GM12878 (cell line): ENCODE data around the gene AOPEP. TPM values are rescaled to one million over a fixed set of nuclear protein-coding genes. Genes with fewer than 3 reads are reported as not detected.

ENCODE experiments used
- ATAC-seq: fragments of 200-7000 bp; cut with Tn5 transposase; 3 replicates; pipeline ENCODE4 v1.9.1; 2020; ENCODE audit warnings: mild to moderate bottlenecking, moderate library complexity
- BruUV-seq: library from RNA; stranded (reverse); fragments of 400-500 nt; replicated peaks from 2 replicates; lab custom pipeline; 2021; lab: Mats Ljungman, UMichigan
- CTCF ChIA-PET: fragments of 300-600 bp; sonication (Branson Sonifier 250); formaldehyde crosslinking; extraction: SDS; loops from one replicate; lab custom pipeline; 2021; ENCODE audit warnings: inconsistent platforms; lab: Yijun Ruan, JAX
- POLR2A ChIA-PET: fragments of 350-600 bp; formaldehyde crosslinking; extraction: SDS; loops from one replicate; lab custom pipeline; 2021; ENCODE audit warnings: inconsistent platforms; lab: Charles Lee
- RAD21 ChIA-PET: fragments of 300-600 bp; sonication (Branson Sonifier 250); formaldehyde crosslinking; loops from one replicate; lab custom pipeline; 2023; ENCODE audit warnings: antibody characterized with exemption; ENCODE audit not compliant: unreplicated experiment; lab: Charles Lee
- SMC1A ChIA-PET: fragments of 300-600 bp; sonication (Branson Sonifier 250); formaldehyde crosslinking; loops from one replicate; lab custom pipeline; 2023; ENCODE audit not compliant: unreplicated experiment, uncharacterized antibody; lab: Charles Lee
- DNase-seq: peaks from one replicate; pipeline ENCODE4 v3.0.0-alpha.2; 2011; ENCODE audit warnings: low read depth, low spot score
- FAIRE-seq: peaks from 3 replicates; lab custom pipeline; 2011; peaks lifted over from hg19 to GRCh38; lab: Jason Lieb, UNC
- H2AFZ ChIP-seq: 2 replicates; pipeline ENCODE4 v1.6.0; 2011; ENCODE audit warnings: low read depth, low read length, control low read depth; ENCODE audit not compliant: control insufficient read depth
- H3K27ac ChIP-seq: 2 replicates; pipeline ENCODE4 v1.5.1; 2011; ENCODE audit warnings: control low read depth; ENCODE audit not compliant: control insufficient read depth, insufficient read depth
- H3K27me3 ChIP-seq, 2 experiments: replicated peaks in 1 of 2; 2 replicates each; pipeline versions ENCODE4 v1.6.0 to v1.6.1; 2011; ENCODE audit warnings: low read length in 1 of 2; ENCODE audit not compliant: control insufficient read depth in 2 of 2, insufficient read depth in 2 of 2
- H3K36me3 ChIP-seq, 2 experiments: 2 replicates each; pipeline ENCODE4 v1.5.1; 2011; ENCODE audit warnings: low read length in 1 of 2; ENCODE audit not compliant: control insufficient read depth in 2 of 2, insufficient read depth in 2 of 2
- H3K4me1 ChIP-seq: 2 replicates; pipeline ENCODE4 v1.6.1; 2011; ENCODE audit warnings: mild to moderate bottlenecking, low read length, moderate library complexity, mixed read lengths; ENCODE audit not compliant: control insufficient read depth, insufficient read depth
- H3K4me2 ChIP-seq: 2 replicates; pipeline ENCODE4 v1.6.0; 2011; ENCODE audit warnings: control low read depth; ENCODE audit not compliant: control insufficient read depth, insufficient read depth
- H3K4me3 ChIP-seq: fragments of 200-600 bp; sonication (generic); 2 replicates; pipeline ENCODE4 v1.5.1; 2016
- H3K79me2 ChIP-seq: 2 replicates; pipeline ENCODE4 v1.6.0; 2011; ENCODE audit warnings: low read length; ENCODE audit not compliant: control insufficient read depth, insufficient read depth
- H3K9ac ChIP-seq: 2 replicates; pipeline ENCODE4 v1.8.0; 2011; ENCODE audit warnings: low read length, control low read depth, mixed read lengths; ENCODE audit not compliant: control insufficient read depth, insufficient read depth
- H3K9me3 ChIP-seq: replicated peaks from 3 replicates; pipeline ENCODE4 v1.5.1; 2011; ENCODE audit warnings: mild to moderate bottlenecking, low read length; ENCODE audit not compliant: control insufficient read depth, insufficient read depth
- H4K20me1 ChIP-seq: 2 replicates; pipeline ENCODE4 v1.6.0; 2011; ENCODE audit not compliant: control insufficient read depth, insufficient read depth
- ELK1 ChIP-seq: IDR thresholded peaks from 2 replicates; pipeline ENCODE4 v1.6.1; 2012; ENCODE audit warnings: low read depth, low read length, improper control_type of control experiment
- GATAD2B ChIP-seq: fragments of 450-650 bp; conservative IDR thresholded peaks from 2 replicates; pipeline ENCODE4 v1.6.1; 2017; ENCODE audit warnings: low read depth, mild to moderate bottlenecking, moderate library complexity
- IRF3 ChIP-seq: fragments of 450-650 bp; IDR thresholded peaks from 2 replicates; pipeline ENCODE4 v1.6.1; 2014; ENCODE audit warnings: mild to moderate bottlenecking
- IRF5 ChIP-seq: fragments of 450-650 bp; IDR thresholded peaks from 2 replicates; pipeline ENCODE4 v1.6.1; 2017; ENCODE audit warnings: borderline replicate concordance
- MTA2 ChIP-seq: fragments of 450-650 bp; IDR thresholded peaks from 2 replicates; pipeline ENCODE4 v1.6.1; 2016; ENCODE audit warnings: low read depth, mild to moderate bottlenecking, moderate library complexity
- MXI1 ChIP-seq: fragments of 150-350 bp; IDR thresholded peaks from 2 replicates; pipeline ENCODE4 v1.6.1; 2011; ENCODE audit warnings: low read depth, mild to moderate bottlenecking, inconsistent platforms, low read length, improper control_type of control experiment
- POLR2A ChIP-seq: IDR thresholded peaks from 2 replicates; pipeline ENCODE4 v1.6.1; 2011; ENCODE audit warnings: low read depth, mild to moderate bottlenecking, low read length
- POLR2AphosphoS2 ChIP-seq: IDR thresholded peaks from 2 replicates; pipeline ENCODE4 v1.6.1; 2011; ENCODE audit warnings: low read depth, mild to moderate bottlenecking, low read length, improper control_type of control experiment, moderate library complexity
- PRDM15 ChIP-seq: fragments of 450-650 bp; formaldehyde crosslinking; IDR thresholded peaks from 2 replicates; pipeline ENCODE4 v1.4.0; 2020; ENCODE audit warnings: mild to moderate bottlenecking, moderate library complexity
- RELB ChIP-seq: fragments of 450-650 bp; IDR thresholded peaks from 2 replicates; pipeline ENCODE4 v1.6.1; 2017; ENCODE audit warnings: low read depth, mild to moderate bottlenecking, moderate library complexity
- RUNX3 ChIP-seq: IDR thresholded peaks from 2 replicates; pipeline ENCODE4 v1.6.1; 2012; ENCODE audit warnings: low read length, inconsistent platforms
- SMARCA5 ChIP-seq: fragments of 450-650 bp; IDR thresholded peaks from 2 replicates; pipeline ENCODE4 v1.6.1; 2017; ENCODE audit warnings: mild to moderate bottlenecking
- SUZ12 ChIP-seq: fragments of 200-600 bp; sonication (generic); IDR thresholded peaks from one replicate; pipeline ENCODE4 v1.6.1; 2018; ENCODE audit warnings: antibody characterized with exemption, mild to moderate bottlenecking; ENCODE audit not compliant: unreplicated experiment
- TAF1 ChIP-seq: IDR thresholded peaks from 2 replicates; pipeline ENCODE4 v1.6.1; 2011; ENCODE audit warnings: mild to moderate bottlenecking, low read depth, low read length, borderline replicate concordance
- ZNF207 ChIP-seq: fragments of 450-650 bp; IDR thresholded peaks from 2 replicates; pipeline ENCODE4 v1.6.1; 2014; ENCODE audit warnings: antibody characterized with exemption, mild to moderate bottlenecking, borderline replicate concordance
- ZNF384 ChIP-seq: IDR thresholded peaks from 2 replicates; pipeline ENCODE4 v1.6.1; 2012; ENCODE audit warnings: low read depth, mild to moderate bottlenecking, low read length, improper control_type of control experiment, borderline replicate concordance
- WGBS: methylation state at CpG from one replicate; pipeline ENCODE4 v1.1.6; 2016; ENCODE audit warnings: low lambda C conversion rate; ENCODE audit not compliant: insufficient replicate concordance, insufficient coverage; ENCODE audit errors: missing lambda C conversion rate; 5-methylcytosine and 5-hydroxymethylcytosine counted together
- in situ Hi-C: fragments of 300-500 bp; cut with MboI; formaldehyde crosslinking; loops from 9 replicates; pipeline ENCODE4 v1.14.3; 2018; ENCODE audit warnings: mixed read lengths
- intact Hi-C: fragments of 100-400 bp; cut with micrococcal nuclease; formaldehyde crosslinking; loops from one replicate; pipeline ENCODE4 v1.14.2; 2022; ENCODE audit not compliant: unreplicated experiment
- polyA plus RNA-seq, 11 experiments: library from polyadenylated mRNA; depleted of rRNA in 4 of 11; unstranded in 6 of 11; stranded (reverse) in 5 of 11; fragments of >200 nt; fragmentation: Nextera tagmentation in 4 of 11; fragmentation: Illumina TruSeq in 1 of 11; extraction: Ambion mirVana in 4 of 11; extraction: Trizol in 1 of 11; gene quantifications; 1 replicate in 1 of 11; 2 replicates in 10 of 11; pipeline versions ENCODE4 v1.2.1 to v1.2.3, GENCODE V29; 2011 to 2016; ENCODE audit warnings: inconsistent platforms in 2 of 11, missing spikeins in 2 of 11, low read depth in 1 of 11
- total RNA-seq, 4 experiments: library from RNA; depleted of rRNA in 3 of 4; stranded (reverse); fragments of >200 nt in 3 of 4; fragmentation: Illumina TruSeq in 1 of 4; extraction: Trizol in 1 of 4; gene quantifications; 2 replicates each; pipeline versions ENCODE4 v1.2.1 to v1.2.3, GENCODE V29; 2013 to 2021

The AOPEP gene
- total and polyA plus RNA-seq, 10 of the 15 experiments (the other 5 are each of a cell fraction or from before 2014, with no cell fraction given), result 2.3 to 16.9 (median 10.1) TPM

- WGBS, result 95% methylated on average over 14 of the region's 14 CpGs
- no peaks in the 10 kb centered on the region; a peak in 1 of 4 replicates for H3K36me3 ChIP-seq
- no peak for ATAC-seq
- H3K4me1 ChIP-seq, result peaks cover 6% of the 10 kb centered on the region
- ChIA-PET SMC1A (interaction anchor here (1.7 kb wide), 1 partner anchor 17 kb away, joined by 6 read pairs; no protein-coding TSS in a partner anchor), POLR2A (no interaction called here), CTCF (interaction anchor here (1.1 to 1.7 kb wide), 2 partner anchors 16 to 430 kb away, joined by 4 read pairs; no protein-coding TSS in a partner anchor), RAD21 (no interaction called here)
- no peak for FAIRE-seq
- in situ Hi-C loops, result no loop called here
- no peaks in the 10 kb centered on the region for H3K79me2 ChIP-seq
- no TSS peak for BruUV-seq
- no peak for DNase-seq
- no peaks in the 10 kb centered on the region for H3K9me3 ChIP-seq
- no peaks in the 10 kb centered on the region; the same call in 1 of the 2 replicates for H4K20me1 ChIP-seq
- intact Hi-C loops, result no loop called here
- H3K27me3 ChIP-seq, result no peaks in the 10 kb centered on the region
- no peak overlapping the region for H3K27ac ChIP-seq
- no peak overlapping the region for H2AFZ ChIP-seq
- H3K9ac ChIP-seq, result no peak overlapping the region
- H3K4me2 ChIP-seq, result no peak overlapping the region
- no peak overlapping the region for H3K4me3 ChIP-seq
- TF ChIP-seq IRF3, result no peak
- TF ChIP-seq GATAD2B, result no peak
- no peak for TF ChIP-seq ZNF384
- no peak for TF ChIP-seq RUNX3
- no peak for TF ChIP-seq ELK1
- TF ChIP-seq SUZ12, result no peak
- TF ChIP-seq RELB, result no peak
- no peak for TF ChIP-seq SMARCA5
- TF ChIP-seq MTA2, result no peak
- no peak for TF ChIP-seq MXI1
- TF ChIP-seq IRF5, result no peak
- no peak for TF ChIP-seq POLR2AphosphoS2
- no peak for TF ChIP-seq TAF1
- no peak for TF ChIP-seq PRDM15
- no peak for TF ChIP-seq POLR2A
- TF ChIP-seq ZNF207, result no peak
Observed at GRCh38 chr9:95110921-95111525, 384.5 kb downstream of the AOPEP start.
